HEK293T (cell line): ENCODE results near the gene SMIM1.

ENCODE experiments used
- CTCF ChIA-PET: fragments of 350-600 bp; formaldehyde crosslinking; extraction: SDS; loops from one replicate; lab custom pipeline; 2021; ENCODE audit warnings: antibody characterized with exemption, inconsistent platforms; lab: Yijun Ruan, JAX
- POLR2A ChIA-PET: fragments of 350-600 bp; formaldehyde crosslinking; extraction: SDS; loops from one replicate; lab custom pipeline; 2020; ENCODE audit warnings: antibody characterized with exemption, inconsistent platforms; lab: Yijun Ruan, JAX
- DNase-seq: peaks from one replicate; pipeline ENCODE4 v3.0.0; 2012; ENCODE audit warnings: mixed read lengths; ENCODE audit errors: extremely low spot score
- ARNT ChIP-seq: fragments of 450-650 bp; IDR thresholded peaks from 2 replicates; pipeline ENCODE4 v1.6.1; 2017; ENCODE audit warnings: mild to moderate bottlenecking
- BHLHE40 ChIP-seq: fragments of 450-650 bp; IDR thresholded peaks from 2 replicates; pipeline ENCODE4 v1.6.1; 2016; ENCODE audit warnings: mild to moderate bottlenecking, moderate library complexity, borderline replicate concordance
- CTBP1 ChIP-seq: fragments of 450-650 bp; IDR thresholded peaks from 2 replicates; pipeline ENCODE4 v1.6.1; 2016; ENCODE audit warnings: borderline replicate concordance
- ELF4 ChIP-seq: fragments of 450-650 bp; IDR thresholded peaks from 2 replicates; pipeline ENCODE4 v1.6.1; 2017; ENCODE audit warnings: antibody characterized with exemption
- FOXA1 ChIP-seq: fragments of 450-650 bp; IDR thresholded peaks from 2 replicates; pipeline ENCODE4 v1.6.1; 2016; ENCODE audit warnings: mild to moderate bottlenecking
- FOXK2 ChIP-seq: fragments of 450-650 bp; IDR thresholded peaks from 2 replicates; pipeline ENCODE4 v1.6.1; 2016; ENCODE audit warnings: mild to moderate bottlenecking
- FOXM1 ChIP-seq: fragments of 450-650 bp; IDR thresholded peaks from 2 replicates; pipeline ENCODE4 v1.6.1; 2017; ENCODE audit warnings: mild to moderate bottlenecking, borderline replicate concordance
- HDGF ChIP-seq: fragments of 450-650 bp; IDR thresholded peaks from 2 replicates; pipeline ENCODE4 v1.6.1; 2017; ENCODE audit warnings: antibody characterized with exemption, borderline replicate concordance
- L3MBTL2 ChIP-seq: fragments of 450-650 bp; conservative IDR thresholded peaks from 2 replicates; pipeline ENCODE4 v1.6.1; 2016; ENCODE audit warnings: mild to moderate bottlenecking
- LEF1 ChIP-seq: fragments of 450-650 bp; IDR thresholded peaks from 2 replicates; pipeline ENCODE4 v1.6.1; 2017; ENCODE audit warnings: mild to moderate bottlenecking, borderline replicate concordance
- NFRKB ChIP-seq: fragments of 450-650 bp; IDR thresholded peaks from 2 replicates; pipeline ENCODE4 v1.6.1; 2016; ENCODE audit warnings: mild to moderate bottlenecking, moderate library complexity
- PKNOX1 ChIP-seq: fragments of 450-650 bp; IDR thresholded peaks from 2 replicates; pipeline ENCODE4 v1.6.1; 2016
- SP1 ChIP-seq: fragments of 450-650 bp; IDR thresholded peaks from 2 replicates; pipeline ENCODE4 v1.6.1; 2017
- SUZ12 ChIP-seq: fragments of 450-650 bp; IDR thresholded peaks from 2 replicates; pipeline ENCODE4 v1.6.1; 2016; ENCODE audit warnings: mild to moderate bottlenecking
- TARDBP ChIP-seq: fragments of 450-650 bp; IDR thresholded peaks from 2 replicates; pipeline ENCODE4 v1.6.1; 2016
- ZNF384 ChIP-seq: fragments of 450-650 bp; IDR thresholded peaks from 2 replicates; pipeline ENCODE4 v1.6.1; 2016

The SMIM1 gene

GRCh38 chr1:3774946-3775489 is 2.5 kb downstream of the SMIM1 start:
- ChIA-PET CTCF (no interaction called here), POLR2A (interaction anchor here (0.7 to 1.6 kb wide), 2 partner anchors 21 to 22 kb away, joined by 3 read pairs; partner anchors contain the start of gene LRRC47)
- DNase-seq = no peak
- no peak for TF ChIP-seq ZNF384
- TF ChIP-seq LEF1 = no peak
- TF ChIP-seq SUZ12 = no peak
- no peak for TF ChIP-seq ELF4
- no peak for TF ChIP-seq NFRKB
- TF ChIP-seq CTBP1 = no peak
- TF ChIP-seq PKNOX1 = no peak
- no peak for TF ChIP-seq FOXA1
- no peak for TF ChIP-seq FOXK2
- TF ChIP-seq BHLHE40 = no peak

- CTCF ChIA-PET = no interaction called here
- peak; percentile 36 for DNase-seq
- TF ChIP-seq CTBP1 (no peak), LEF1 (no peak)
- POLR2A ChIA-PET = interaction anchor here (0.7 to 1.2 kb wide), 2 partner anchors 21 to 83 kb away, joined by 3 to 4 read pairs; partner anchors contain the start of gene LRRC47
Measured at GRCh38 chr1:3775490-3776230, 3.1 kb downstream of the SMIM1 start.

- POLR2A ChIA-PET = interaction anchor here (1.2 kb wide), 1 partner anchor 82 kb away, joined by 4 read pairs; no protein-coding TSS in a partner anchor
- DNase-seq = no peak
- TF ChIP-seq FOXA1 (no peak), NFRKB (no peak), PKNOX1 (no peak), BHLHE40 (no peak), FOXM1 (no peak), LEF1 (no peak), L3MBTL2 (no peak), HDGF (no peak), ELF4 (no peak)
- CTCF ChIA-PET = no interaction called here
Measured at GRCh38 chr1:3776231-3776961, 3.8 kb downstream of the SMIM1 start.

- ChIA-PET POLR2A (no interaction called here), CTCF (no interaction called here)
- DNase-seq = no peak
- TF ChIP-seq NFRKB (no peak), LEF1 (no peak), BHLHE40 (no peak), PKNOX1 (no peak), FOXK2 (no peak), FOXA1 (no peak), L3MBTL2 (no peak), HDGF (no peak), ZNF384 (no peak), FOXM1 (no peak), CTBP1 (no peak), SUZ12 (no peak), SP1 (no peak), TARDBP (no peak), ARNT (no peak), ELF4 (no peak)
Measured at GRCh38 chr1:3777078-3777547, 4.6 kb downstream of the SMIM1 start.

GRCh38 chr1:3777647-3778589 is 5.4 kb downstream of the SMIM1 start:
- no peak for DNase-seq
- CTCF ChIA-PET = no interaction called here
- POLR2A ChIA-PET = no interaction called here
- no peak for TF ChIP-seq PKNOX1
